NCI-H226 (cell line): ENCODE results near the gene UBE2L5.

ENCODE experiments used
- DNase-seq: peaks from one replicate; pipeline ENCODE4 v3.0.0-alpha.2; 2015

Gene UBE2L5

GRCh38 chr13:30422054-30422839 is at the start of gene UBE2L5:
Gene UBE2L5 (plus strand): TSS chr13:30422493. CDS start chr13:30427991, 5,498 bp downstream.
- peak; percentile 50 for DNase-seq

DNA sequence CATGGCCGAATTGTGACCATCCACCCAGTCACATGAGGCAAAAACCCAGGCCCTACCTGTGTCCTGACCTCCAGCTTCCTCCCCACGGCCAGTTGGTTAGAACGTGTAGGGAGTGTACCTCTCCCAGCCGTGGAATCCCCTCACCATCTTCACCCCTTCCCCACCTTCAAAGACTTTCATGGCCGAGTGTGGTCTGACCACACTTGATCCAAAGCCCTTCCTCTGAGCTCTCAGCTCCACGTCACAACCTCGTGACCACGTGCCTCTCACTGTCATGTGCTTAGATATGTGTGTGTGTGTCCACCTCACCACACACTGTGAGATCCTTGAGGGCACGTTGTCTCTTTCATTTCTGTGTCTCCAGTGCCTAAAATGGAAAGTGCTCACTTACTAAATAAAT is 48.6 kb upstream of the UBE2L5 start:
- no peak for DNase-seq

DNA sequence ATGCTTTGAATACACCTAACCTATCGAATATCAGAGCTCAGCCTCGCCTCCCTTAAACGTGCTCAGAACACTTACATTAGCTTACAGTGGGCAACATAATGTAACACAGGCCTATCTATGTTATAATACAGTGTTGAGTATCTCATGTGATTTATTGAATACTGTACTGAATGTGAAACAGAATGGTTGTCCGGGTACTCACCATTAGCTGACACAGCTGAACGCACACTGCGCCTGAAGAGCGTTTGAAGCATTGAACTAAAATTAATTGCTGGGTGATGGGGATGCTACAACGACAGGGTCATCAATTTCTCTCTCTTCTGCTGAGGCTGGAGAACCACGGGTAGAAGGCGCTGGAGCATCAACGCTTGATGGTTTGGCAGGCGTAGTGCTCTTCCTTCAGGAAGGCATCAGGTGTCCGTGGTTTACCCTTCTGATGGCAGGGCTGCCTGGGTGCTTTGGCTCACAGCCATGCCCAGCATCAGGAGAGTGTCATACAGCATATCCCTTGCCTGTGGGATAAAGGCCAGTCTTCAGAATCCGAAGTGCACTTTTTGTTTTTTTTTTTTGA is 46.9 kb upstream of the UBE2L5 start:
- no peak for DNase-seq

- DNase-seq = no peak
Observed at GRCh38 chr13:30376426-30377311, 45.6 kb upstream of the UBE2L5 start.

GRCh38 chr13:30377312-30377685 is 45.0 kb upstream of the UBE2L5 start:
- DNase-seq = no peak

GRCh38 chr13:30378191-30378590 is 44.1 kb upstream of the UBE2L5 start:
- DNase-seq = no peak

DNA sequence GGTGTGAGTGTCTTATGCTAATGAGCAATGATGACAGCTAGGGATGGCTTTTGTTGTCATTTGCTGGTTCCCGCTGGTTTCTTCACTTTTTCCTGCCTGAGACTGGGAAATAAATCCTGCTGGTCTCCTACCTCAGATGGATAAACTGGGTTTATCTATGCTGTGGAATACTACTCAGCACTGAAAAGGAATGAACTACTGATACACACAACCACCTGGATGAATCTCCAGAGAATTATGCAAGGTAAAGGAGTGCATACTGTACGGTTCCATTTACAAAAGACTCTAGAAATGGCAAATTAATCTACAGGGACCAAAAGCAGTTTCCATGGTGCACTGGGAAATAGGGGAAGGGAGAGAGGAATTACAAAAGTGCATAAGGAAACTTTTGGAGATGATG is 41.2 kb upstream of the UBE2L5 start:
- DNase-seq = no peak

DNA sequence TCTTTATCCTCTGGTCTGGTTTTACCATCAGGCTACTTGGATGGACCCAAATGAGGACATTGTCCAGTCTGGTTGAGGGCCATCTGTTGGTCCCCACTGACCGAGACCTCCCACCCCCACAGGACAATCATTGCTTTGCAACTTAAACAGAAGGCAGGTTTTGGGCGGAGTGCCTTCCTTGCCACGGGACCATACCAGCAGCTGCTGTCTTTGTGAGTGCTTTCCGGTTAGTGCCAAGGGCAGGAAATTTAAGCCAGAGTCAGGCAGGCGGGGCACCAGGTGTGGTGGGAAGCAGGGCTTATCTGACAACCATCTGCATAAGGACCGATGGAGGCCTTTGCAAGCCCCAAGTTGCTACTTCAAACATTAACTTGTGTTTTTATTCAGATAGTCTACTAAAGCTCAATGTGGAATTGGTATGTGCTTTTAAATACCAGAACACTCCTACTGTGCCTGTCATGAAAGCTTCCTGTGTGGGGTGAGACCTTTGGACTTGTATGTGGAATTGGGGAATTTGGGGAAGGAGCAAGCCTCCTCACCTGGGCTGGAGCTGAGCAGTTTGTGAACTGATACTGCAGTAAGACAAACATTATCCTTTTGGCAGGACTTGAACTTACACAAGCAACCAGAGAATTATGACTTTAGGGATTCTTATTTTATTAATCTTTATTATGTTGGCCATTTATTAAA is 39.3 kb upstream of the UBE2L5 start:
- no peak for DNase-seq

DNA sequence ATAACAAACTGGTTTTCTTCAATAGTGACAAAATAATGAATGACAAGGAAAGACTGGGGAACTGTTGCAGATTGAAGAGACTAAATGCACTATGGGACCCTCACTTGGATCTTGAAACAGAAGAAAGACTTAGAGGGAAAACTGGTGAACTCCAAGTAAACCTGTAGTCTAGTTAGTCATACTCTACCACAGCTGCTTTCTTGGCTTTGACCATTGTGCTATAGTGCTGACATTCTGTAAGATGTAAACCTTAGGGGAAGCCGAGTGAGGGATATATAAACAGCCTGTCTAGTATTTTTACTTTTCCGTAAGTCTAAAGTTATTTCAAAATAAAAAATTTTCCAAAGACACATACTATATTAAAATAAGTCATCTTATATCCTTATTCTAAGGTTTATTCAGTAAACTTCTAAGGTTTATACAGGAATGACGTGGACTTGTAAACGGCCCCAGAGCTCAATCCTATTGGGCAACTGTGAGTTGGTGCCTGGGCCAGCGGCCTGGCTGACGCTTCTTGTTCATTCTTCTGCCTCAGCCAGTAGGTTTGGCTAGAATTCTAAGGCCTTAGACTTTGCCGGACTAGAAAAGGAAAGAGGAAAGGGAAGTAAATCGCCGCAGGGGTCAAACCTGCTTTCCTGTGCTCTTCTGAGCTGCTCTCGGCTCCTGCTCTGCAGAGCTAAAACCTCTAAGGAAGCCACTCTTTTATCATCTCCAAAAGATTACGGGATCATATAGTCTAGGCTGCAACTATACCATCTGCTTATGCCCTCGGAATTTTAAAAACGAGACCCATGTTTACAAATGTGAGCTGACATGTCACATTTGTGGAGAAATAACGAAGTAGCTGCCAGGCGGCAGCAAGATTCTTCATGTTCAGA is 33.6 kb upstream of the UBE2L5 start:
- DNase-seq = no peak

DNA sequence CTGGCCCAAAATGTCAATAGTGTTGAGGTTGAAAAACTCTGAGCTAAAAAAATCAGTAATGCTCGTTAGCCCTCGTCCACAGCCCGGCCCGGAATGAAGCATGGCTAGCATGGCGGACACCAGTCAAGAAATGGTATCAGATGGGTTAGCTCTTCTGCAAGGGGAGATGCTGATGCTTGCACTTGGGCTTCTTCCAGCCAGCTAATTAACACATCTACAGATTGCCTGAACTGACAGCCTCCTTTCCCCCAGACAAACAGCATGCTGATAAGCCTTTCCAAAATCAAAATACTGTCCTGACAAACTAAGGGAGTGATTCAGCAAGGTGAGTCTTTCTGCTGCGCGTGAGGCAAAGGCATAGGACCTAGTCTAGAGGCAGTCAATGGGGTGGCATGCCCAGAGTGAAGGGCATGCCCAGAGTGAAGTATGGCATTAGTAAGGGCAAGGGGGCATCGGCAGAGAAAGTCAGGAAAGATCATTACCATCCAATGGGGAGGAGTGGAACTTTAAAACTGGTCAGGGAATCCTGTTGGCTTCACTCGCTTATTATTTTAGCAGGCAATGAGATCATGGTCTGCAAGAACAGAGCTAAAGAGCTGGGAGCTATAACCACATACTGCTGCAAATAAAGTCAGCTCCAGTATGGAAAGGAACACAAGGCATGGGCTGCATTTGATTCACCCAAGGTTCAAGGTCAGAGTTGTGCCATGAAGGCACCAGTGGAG is 30.2 kb upstream of the UBE2L5 start:
- DNase-seq = no peak

DNA sequence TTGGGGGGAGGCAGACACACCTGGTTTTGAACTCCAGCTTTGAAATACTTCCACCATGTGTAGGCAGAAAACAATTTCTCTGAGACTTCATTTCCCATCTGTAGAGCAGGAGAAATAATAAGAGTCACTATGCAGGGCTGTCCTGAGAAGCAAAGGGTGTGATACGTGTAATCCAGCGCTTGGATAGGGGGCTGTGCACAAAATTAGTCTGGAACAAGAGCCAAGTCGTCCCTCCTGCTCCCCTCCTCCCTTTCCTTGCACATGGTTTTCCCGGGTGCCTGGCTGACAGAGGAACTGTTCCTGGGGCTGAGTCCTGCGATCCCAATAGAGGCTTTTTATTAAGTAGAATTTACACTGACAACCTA is 29.6 kb upstream of the UBE2L5 start:
- DNase-seq = no peak

- no peak for DNase-seq
Observed at GRCh38 chr13:30394751-30395191, 27.5 kb upstream of the UBE2L5 start.

DNA sequence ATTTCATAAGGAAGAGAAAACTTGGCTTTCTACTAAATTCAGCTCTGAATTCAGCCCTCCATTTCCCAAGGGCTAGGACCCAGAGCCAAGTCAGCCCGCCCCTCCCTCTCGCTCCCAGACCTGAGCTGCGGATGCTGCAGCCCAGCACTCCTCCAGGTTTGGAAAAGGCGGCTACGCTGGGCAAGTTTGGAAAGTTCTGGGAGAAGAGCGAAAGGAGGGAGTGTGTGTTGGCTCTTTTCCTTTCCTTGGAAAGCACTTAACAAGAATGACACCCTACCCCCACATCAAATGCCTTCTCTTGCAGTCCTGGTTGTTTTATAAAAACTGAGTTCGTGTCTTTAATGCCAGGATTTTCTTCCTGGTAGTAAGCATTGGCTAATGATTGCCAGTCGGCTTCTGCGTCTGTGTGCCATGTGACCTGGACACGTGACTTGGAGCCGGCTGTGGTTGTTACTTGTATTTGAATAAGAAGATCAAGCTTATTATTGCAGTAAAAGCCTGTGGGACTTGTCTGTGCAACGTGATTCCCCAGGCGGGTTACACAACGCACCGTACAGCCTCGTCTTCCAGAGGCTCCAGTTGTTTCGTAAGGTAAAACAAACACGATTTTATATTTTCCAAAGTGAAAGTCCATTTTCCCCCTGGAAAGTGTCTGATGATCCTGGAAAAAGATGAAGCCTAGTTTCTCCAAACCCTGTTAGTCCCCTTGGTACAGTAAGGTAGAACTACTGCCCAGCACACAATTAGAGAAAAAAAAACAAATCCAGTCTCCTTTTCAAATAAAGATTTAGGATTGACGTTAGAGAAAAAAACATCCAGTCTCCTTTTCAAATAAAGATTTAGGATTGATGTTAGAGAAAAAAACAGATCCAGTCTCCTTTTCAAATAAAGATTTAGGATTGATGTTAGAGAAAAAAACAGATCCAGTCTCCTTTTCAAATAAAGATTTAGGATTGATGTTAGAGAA is 26.8 kb upstream of the UBE2L5 start:
- DNase-seq = peak; percentile 47

GRCh38 chr13:30396434-30397075 is 25.7 kb upstream of the UBE2L5 start:
- DNase-seq = peak; percentile 1

- DNase-seq = no peak
Observed at GRCh38 chr13:30398601-30399072, 23.7 kb upstream of the UBE2L5 start.

GRCh38 chr13:30400376-30400775 is 21.9 kb upstream of the UBE2L5 start:
- DNase-seq = no peak

DNA sequence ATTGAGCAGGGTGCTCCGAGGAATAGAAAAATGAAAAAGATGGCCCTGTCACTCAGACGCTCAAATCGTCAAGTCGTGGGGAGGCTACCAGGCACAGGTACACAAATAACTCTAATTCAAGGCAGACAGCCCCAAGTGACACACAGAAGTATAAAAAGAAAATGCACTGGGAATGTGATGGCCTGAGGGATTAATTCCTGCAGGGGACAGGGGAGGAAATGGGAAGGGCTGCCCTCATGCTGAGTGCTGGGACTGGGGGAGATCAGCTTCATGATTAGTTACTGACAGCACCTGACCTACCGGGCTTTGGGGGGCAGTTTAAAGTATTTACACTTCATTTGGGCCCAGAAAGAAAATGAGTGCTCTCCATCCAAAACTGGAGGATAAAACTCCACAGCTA is 20.9 kb upstream of the UBE2L5 start:
- DNase-seq = no peak

- DNase-seq = no peak
Observed at GRCh38 chr13:30403456-30403855, 18.8 kb upstream of the UBE2L5 start.

GRCh38 chr13:30404207-30404606 is 18.1 kb upstream of the UBE2L5 start:
- no peak for DNase-seq
